HG02885 (cell line): ENCODE measurements around the gene ASZ1.
"Not testable (repeated sequence)": the region's sequence is repeated elsewhere in the genome, so short reads cannot be mapped to it uniquely, and the experiment has no call there.

Experiments
- ATAC-seq: cut with Tn5 transposase; IDR thresholded peaks from one replicate; pipeline ENCODE4 v1.9.1; 2021; ENCODE audit warnings: mild to moderate bottlenecking; ENCODE audit not compliant: unreplicated experiment, poor library complexity

Gene ASZ1, protein sequence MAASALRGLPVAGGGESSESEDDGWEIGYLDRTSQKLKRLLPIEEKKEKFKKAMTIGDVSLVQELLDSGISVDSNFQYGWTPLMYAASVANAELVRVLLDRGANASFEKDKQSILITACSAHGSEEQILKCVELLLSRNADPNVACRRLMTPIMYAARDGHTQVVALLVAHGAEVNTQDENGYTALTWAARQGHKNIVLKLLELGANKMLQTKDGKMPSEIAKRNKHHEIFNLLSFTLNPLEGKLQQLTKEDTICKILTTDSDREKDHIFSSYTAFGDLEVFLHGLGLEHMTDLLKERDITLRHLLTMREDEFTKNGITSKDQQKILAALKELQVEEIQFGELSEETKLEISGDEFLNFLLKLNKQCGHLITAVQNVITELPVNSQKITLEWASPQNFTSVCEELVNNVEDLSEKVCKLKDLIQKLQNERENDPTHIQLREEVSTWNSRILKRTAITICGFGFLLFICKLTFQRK

DNA sequence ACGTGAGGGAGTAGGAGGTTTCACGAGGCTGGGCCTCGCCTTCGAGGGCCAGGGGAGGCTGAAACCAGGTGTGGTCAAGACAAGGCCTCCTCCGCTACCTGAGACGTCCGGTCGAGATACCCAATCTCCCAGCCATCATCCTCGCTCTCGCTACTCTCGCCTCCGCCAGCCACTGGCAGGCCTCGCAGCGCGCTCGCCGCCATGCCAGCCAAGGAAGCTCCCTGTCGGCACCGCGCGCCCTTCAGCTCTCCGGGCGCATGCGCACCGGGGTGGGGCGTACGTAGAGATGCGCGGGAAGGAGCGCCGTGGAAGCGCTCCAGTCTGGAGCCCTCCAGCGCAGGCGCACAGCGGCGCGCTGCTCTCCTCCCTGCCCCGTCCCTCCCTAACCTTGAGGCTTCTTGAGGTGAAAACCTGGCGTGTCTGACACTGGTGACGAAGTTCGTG lies at the start of gene ASZ1:
Gene ASZ1, minus strand, starts transcription at position 236 of the 444 bp plus-strand sequence. Its CDS starts 33 bp downstream, at position 203.
- ATAC-seq: no peak

DNA sequence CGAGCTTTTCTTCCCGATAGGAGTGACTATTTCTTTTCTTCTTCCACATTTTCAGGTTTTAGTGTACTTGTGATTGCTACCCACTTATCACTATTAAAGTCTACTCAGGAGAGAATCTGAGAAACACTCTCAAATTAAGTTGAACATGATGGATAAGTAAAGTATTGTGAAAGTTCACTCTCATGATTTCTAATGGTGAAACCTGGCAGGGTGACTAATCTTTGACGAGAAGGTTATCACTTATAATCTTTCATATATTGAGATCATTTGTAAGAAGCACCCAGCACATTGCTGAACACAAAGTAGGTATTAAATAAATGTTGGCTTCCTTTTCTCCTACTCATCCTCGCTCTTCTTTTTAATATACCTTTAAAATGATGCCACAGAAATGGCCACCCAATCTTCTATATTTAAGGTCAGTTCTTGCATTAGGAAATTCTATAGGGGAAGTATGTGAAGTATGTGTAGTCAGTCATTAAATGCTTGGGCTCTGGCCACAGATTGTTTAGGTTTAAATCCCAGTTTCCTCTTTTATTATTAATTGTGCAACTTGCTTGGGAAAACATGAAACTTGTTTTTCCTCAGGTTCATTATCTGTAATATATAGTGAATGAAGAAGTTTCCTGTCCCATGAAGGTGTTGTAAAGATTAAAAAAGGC lies 49.4 kb upstream of the ASZ1 start:
- no peak for ATAC-seq

DNA sequence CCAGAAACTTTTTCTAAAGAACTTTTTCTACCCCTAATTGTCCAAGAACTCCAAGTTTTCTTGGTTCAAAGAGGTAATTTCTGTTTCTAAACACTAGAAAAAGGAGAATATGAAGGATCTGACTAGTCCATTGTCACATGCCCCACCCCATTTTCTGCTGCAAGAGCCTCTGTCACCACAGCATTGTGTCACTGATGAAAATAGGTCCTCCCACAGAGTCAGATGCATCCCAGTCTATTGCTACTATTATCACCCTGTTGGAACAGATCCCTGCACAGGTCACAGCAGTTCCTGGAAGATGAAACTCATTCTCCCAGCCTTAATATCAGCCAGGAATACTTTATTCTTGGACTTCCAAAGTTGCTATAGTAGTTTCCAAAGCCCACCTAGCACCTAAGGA lies 45.0 kb upstream of the ASZ1 start:
- ATAC-seq: peak; percentile 61

DNA sequence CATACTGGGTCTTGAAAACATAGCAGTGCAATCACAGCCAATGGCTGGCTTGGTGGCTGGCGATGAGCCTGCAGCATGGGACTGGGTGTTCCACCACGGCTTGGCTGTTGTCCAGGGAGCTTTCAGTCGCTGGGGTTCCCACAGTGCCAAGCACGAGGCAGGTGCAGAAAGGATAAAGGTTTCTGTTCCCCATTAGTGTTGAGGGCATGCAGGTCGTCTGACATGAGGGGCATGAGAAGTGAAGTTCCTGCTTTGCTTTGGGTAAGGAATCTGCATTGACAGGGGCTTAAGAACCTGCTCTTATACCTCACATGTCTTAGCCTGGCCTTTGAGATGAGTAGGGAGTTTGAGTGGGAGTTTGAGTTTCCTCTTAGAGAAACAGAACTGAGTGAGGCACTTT lies 43.5 kb upstream of the ASZ1 start:
- peak; percentile 65 for ATAC-seq

DNA sequence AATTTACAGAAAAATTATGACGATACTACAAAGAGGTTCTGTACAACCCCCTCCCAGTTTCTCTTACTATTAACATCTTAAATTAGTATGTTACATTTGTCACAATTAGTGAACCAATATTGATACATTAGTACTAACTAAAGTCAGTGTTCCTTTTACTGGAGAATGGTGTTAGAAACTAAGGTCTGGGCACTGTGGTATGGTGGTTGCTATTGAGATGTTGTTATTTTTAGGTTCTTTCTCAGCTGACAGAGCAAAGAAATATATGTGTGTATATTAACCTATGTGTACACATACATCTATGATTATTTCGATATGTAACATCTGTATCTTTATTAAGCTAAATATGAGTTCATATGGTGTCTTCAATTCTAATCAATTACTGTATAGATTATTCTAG lies 40.9 kb upstream of the ASZ1 start:
- ATAC-seq: no peak

DNA sequence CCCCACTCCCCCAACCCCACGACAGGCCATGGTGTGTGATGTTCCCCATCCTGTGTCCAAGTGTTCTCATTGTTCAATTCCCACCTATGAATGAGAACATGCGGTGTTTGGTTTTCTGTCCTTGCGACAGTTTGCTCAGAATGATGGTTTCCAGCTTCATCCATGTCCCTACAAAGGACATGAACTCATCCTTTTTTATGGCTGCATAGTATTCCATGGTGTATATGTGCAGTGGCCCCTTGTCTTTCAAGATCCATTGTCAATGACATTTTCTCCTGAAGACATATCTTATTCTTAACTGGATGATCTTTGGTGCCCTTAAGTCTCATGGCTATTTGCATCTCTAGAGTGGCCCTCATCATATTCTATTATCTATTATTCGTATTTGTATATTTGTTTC lies 33.5 kb upstream of the ASZ1 start:
- ATAC-seq: not testable (repeated sequence)

DNA sequence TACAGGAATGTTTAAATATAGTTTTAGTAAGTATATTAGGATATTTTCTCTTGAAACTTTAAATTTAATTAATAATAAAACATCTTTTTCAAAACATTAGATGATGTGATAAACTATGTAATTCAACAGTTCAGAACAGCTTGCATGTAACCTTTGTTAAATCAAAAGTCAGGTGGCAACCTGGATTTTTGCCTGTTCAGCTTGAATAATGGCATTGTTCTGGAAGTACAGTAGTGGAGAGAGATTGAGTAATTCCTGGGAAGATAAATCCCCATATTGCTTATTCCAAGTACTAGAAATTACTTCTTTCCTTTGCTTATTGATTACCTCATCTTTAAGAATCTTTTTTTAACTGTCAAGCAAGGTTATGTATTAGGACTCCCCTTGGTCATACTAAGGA lies 32.4 kb upstream of the ASZ1 start:
- ATAC-seq: no peak

DNA sequence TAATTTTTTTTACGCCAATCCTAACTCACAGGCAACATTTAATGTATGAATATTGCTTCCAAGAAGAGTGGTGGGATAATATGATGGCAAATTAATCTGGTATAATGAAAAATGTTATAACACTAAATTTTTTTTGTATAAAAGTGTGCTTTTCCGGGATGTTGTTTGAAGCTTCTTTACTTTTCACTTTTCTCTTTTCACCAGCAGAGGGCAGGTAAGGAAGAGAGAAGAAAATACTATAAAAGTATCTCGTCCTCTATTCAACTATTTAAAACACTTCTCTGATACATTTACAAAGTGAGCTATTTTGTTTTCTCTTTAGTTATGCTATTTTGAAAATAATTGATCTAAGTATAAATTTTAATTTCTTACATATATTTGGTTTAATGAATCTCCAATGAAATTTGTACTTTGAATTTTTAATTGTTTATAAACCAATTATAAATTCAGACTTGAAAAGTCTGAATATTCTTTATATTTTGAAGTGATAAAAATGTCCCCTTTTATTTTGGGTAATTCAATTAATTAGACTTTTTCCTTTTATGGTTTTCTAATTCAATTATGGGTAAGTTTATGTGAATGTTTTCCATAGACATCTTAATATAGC lies 31.8 kb upstream of the ASZ1 start:
- no peak for ATAC-seq

DNA sequence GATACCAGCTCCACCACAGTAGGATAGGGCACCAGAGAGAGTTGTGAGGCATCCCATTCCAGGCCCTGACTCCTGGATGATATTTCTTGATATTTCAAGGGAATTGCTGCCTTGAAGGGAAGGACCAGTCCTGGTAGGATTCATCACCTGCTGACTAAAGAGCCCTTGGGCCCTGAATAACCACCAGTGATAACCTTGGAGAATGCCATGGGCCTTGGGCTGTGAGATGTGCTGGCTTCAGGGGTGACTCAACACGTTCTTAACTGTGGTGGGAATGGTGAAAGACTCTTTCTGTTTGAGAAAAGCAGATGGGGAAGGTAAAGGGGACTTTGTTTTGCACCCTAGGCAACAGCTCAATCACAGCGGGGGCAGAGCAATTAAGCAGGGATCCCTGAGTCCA lies 21.4 kb upstream of the ASZ1 start:
- ATAC-seq: no peak

DNA sequence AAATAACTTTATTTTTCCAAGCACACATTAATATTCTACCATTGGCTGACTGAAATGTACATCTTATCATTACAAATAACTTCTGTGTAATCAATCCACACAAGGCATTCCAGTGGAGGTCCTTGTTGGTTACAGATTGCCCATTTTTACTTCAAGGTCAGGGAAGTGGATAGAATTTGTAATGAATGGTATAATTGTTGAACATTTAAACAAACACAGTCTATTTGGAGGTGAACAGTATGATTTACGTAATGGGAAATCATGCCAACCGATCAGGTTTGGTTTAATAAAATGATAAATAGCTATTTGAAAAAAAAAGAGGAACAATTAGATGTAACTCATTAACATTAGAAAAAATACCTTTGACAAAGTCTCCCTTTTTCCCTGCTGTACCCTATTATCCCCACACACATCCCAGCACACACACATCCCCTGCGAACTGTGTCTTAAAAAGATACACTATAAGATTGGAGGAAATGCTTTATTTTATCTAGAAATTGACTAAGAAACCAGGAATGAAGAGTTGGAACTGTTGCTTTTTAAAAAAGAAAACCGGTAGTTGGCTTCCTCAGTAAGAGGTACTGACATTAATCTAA lies 19.0 kb upstream of the ASZ1 start:
- no peak for ATAC-seq

DNA sequence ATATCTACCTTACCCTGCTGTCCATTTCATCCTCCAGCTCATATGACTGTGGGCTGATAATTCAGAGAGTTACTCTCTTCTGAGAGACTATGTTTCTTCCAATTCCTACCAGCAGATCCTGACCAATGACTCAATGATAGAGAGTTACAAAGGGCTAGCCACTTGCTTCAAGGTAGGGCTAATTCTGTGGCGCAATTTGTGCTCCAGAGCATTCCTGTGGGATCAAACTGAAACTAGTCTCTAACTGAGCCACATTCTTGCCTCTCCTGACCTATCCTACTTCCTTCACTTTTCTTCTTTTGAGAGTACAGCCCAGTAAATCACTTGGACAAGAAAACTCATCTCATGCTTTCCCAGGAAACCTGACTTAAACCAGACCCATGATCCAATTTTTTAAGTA lies 17.9 kb upstream of the ASZ1 start:
- ATAC-seq: no peak

DNA sequence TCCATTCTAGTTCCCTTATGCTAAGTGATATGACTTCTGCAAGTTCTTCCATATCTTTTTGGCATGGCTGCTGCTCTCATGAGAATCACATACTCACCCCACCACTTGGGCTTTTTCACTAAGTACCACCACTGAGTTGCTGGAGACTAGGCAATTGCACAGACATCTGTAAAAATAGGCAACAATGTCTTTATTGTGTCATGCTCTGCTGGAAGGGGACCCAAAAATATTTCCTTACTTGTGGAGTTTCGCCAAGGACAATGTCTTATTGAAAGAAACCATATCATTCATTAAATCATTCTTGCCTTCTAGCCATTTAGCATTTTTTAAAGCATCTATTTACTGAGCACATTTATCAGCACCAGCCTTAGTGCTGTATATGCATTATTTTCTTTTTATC lies 17.4 kb upstream of the ASZ1 start:
- ATAC-seq: no peak

DNA sequence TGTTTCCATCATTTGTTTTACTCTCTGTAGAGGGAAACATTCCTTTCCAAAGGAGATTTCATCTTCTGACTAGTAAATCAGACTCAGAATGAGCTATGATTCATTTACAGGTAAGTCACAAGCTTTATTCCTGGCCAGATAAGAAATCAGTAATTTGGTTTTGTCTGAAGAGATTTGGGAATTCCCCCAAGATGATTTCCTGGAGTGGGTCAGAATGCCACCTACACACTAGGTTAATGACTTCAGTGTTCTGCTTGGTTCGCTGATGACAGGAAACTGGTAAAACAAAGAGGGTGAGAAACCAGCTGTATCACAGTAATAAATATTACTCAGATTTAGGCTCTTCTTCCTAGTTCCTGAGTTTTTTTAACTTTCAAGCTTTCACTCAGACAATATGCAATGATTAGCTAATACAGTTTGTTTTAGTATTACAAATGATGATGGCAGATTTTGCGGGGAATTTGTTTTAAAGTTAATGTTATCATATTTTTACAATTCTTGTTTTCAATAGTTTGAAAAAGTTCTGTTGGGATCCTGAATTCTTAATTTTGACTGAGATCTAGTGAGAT lies 8.3 kb upstream of the ASZ1 start:
- ATAC-seq: peak; percentile 98

DNA sequence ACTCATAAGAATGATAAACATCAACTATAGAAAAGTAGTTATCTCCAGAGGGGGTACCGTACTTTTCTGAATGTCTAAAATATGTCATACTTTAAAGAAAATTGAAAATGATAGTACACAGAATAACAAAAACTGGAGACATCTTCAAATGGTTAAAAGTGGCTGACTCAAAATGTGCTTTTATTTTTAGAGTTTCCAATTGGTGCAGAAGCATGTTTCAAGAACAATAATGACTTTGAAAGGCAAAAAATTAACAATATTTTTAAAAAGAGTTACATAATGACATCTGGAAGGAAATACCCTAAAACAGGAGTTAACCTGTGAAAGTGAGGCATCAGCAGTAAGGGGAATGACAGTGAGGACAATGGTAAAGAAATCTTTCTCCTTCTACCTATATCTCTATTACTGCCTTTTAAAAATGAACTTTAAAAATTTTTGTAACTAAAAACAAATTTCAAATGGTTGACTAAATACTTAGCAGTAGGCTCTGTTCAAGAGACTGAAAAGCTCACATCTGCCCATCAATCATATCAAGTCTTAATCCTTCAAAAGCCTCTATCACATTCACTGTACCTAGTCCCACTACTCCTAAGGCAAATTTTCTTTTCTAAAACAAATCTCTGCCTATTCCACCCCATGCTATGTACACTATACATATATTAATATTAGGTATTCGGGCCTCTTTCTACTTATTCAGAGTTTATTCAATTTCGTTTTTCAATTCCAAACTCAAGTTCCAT lies 3.0 kb downstream of the ASZ1 start:
- ATAC-seq: peak; percentile 75

DNA sequence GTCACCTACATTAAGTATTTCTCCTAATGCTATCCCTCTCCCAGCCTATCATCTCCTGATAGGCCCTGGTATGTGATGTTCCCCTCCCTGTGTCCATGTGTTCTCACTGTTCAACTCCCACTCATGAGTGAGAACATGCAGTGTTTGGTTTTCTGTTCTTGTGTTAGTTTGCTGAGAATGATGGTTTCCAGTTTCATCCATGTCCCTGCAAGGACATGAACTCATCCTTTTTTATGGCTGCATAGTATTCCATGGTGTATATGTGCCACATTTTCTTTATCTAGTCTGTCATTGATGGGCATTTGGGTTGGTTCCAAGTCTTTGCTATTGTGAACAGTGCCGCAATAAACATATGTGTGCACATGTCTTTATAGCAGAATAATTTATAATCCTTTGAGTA lies 12.7 kb downstream of the ASZ1 start:
- ATAC-seq: not testable (repeated sequence)

DNA sequence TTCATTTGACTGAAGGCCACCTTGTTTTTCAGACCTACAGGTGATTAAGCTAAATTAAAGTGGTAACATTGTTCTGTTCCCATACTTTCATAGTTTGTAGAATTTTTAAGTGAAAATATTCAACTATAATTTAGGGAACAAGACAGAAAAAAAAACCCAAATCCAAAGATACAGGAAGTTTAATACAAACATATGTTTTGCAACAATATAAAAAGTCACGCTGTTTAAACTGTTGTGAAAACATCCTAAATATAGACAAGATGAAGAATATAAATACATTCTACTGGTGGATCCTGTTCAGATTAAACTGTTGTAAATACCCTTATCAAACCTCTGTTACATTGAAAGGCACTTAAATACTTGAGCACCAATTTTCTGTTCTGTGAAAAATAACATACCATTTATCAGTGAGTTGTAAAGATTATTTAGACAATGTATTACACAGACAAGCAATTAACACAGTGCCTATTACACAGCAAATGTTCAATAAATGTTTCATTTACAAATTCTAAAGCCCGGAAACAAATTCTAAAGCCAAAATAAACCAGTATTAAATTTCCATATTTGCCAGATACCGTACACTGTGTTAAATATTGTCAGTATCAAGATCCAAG lies 14.2 kb downstream of the ASZ1 start:
- no peak for ATAC-seq

DNA sequence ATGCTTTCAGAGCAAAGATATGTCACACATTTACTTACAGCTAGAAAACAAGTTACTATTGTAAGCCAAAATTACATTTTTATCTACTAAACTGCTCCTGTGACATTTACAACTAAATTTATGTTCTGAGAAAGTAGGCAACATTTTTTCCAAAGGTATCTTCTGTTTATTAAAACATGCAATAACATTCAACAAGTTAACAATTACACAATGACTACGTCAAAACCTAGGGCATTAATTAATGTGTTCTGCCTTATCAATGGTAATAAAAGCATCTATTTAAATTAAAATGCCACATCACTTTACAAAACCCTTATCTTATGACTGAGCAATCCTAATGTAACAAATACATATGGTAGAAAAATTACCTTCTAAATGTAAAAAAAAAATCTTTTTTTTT lies 14.9 kb downstream of the ASZ1 start:
- no peak for ATAC-seq

DNA sequence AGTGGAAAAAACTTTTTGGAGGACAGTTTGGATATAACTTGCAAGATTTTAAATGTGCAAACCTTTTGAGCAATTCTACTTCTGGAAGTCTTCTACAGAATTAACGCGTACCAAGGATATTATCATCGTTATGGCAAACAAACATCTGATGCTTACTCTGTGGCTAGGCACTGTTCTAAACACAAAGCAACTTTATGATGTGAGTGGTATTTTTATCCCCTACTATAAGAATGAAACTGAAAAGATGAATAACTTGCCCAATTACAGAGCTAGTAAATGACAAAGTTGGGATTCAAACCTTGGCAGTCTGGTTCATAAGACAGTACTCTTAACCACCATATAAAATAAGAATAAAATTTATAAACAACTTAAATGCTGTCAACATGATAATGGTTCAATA lies 15.8 kb downstream of the ASZ1 start:
- peak; percentile 54 for ATAC-seq

DNA sequence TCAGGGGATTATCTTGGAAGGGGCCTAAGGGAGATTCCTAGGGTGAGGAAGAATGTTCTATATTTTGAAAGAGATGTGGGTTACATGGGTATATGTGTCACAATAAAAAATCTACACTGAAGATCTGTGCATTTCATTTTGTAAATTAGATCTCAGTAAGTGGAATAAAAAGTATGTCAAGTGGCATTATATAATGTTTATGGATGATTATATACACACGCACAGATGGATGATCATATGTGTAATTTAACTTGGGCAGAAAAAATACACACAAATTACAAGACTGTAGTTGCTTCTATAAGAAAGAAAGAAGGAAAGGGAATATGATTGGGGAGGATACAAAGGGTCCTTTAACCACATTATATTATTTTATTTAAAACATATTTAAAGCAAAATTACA lies 18.5 kb downstream of the ASZ1 start:
- no peak for ATAC-seq

DNA sequence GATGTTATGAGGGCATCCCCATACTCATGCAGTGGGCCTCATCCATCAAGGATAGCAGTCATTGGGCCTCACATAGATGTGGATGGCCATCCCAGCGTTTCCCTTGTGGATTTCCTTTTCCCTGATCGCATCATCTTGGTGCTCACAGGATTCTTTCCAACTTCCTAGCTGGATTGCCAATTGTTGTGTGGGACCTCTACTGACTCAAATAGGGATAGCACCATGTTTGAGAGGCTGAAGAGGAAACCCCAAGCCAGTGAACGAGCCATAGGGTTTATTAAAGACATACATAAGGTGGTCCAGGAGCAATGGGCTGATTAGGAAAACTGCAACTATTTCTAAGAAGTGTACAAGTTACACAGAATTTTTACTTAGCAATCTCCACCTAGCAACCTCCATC lies 21.8 kb downstream of the ASZ1 start:
- no peak for ATAC-seq
